WTC11 (cell line): ENCODE data around the gene LPGAT1. TPM values are rescaled to one million over a fixed set of nuclear protein-coding genes. Genes with fewer than 3 reads are reported as not detected.

Experiments used
- ATAC-seq: fragments of 200-7000 bp; cut with Tn5 transposase; 2 replicates; pipeline ENCODE4 v1.10.0; 2021; ENCODE audit warnings: mild to moderate bottlenecking, moderate library complexity
- CTCF ChIA-PET: fragments of 300-600 bp; sonication (Branson Sonifier 250); formaldehyde crosslinking; loops from one replicate; lab custom pipeline; 2021; ENCODE audit warnings: antibody characterized with exemption; lab: Charles Lee
- POLR2A ChIA-PET: fragments of 350-600 bp; sonication (Branson Sonifier 250); formaldehyde crosslinking; loops from one replicate; lab custom pipeline; 2021; ENCODE audit warnings: antibody characterized with exemption; lab: Charles Lee
- DNase-seq: peaks from one replicate; pipeline ENCODE4 v3.0.0; 2021; ENCODE audit warnings: low spot score
- H3K27ac Mint-ChIP-seq: 2 replicates; pipeline ENCODE4 v1.8.0; 2021; ENCODE audit warnings: mixed read lengths
- H3K27me3 Mint-ChIP-seq: 2 replicates; pipeline ENCODE4 v1.8.0; 2021; ENCODE audit warnings: low read depth, mild to moderate bottlenecking, moderate library complexity, mixed read lengths
- H3K36me3 Mint-ChIP-seq: 2 replicates; pipeline ENCODE4 v1.8.0; 2021; ENCODE audit warnings: mixed read lengths
- H3K4me1 Mint-ChIP-seq: 2 replicates; pipeline ENCODE4 v1.8.0; 2022; ENCODE audit warnings: mixed read lengths
- H3K4me3 Mint-ChIP-seq: 2 replicates; pipeline ENCODE4 v1.8.0; 2021; ENCODE audit warnings: mild to moderate bottlenecking, moderate library complexity, mixed read lengths
- H3K9me3 Mint-ChIP-seq: 2 replicates; pipeline ENCODE4 v1.8.0; 2021; ENCODE audit warnings: mixed read lengths
- ATF1 ChIP-seq: sonication (generic); formaldehyde crosslinking; IDR thresholded peaks from 2 replicates; pipeline ENCODE4 v1.8.1; 2023; ENCODE audit warnings: mild to moderate bottlenecking, moderate library complexity, missing genetic modification reagents
- CREB1 ChIP-seq: sonication (generic); formaldehyde crosslinking; IDR thresholded peaks from 2 replicates; pipeline ENCODE4 v1.8.0; 2023; ENCODE audit warnings: mild to moderate bottlenecking, missing genetic modification reagents
- ELF4 ChIP-seq: sonication (generic); formaldehyde crosslinking; IDR thresholded peaks from 2 replicates; pipeline ENCODE4 v1.8.1; 2022; ENCODE audit warnings: low read depth, mild to moderate bottlenecking, moderate library complexity, missing genetic modification reagents
- FOXK1 ChIP-seq: sonication (generic); formaldehyde crosslinking; IDR thresholded peaks from 2 replicates; pipeline ENCODE4 v1.8.0; 2022; ENCODE audit warnings: mild to moderate bottlenecking, moderate library complexity, missing genetic modification reagents
- FOXP1 ChIP-seq: sonication (generic); formaldehyde crosslinking; IDR thresholded peaks from 2 replicates; pipeline ENCODE4 v1.8.0; 2022; ENCODE audit warnings: missing genetic modification reagents, mild to moderate bottlenecking, moderate library complexity, borderline replicate concordance
- GRHL2 ChIP-seq: fragments of 250-450 bp; sonication (Bioruptor Pico); IDR thresholded peaks from 2 replicates; pipeline ENCODE4 v1.8.0; 2022; ENCODE audit warnings: mild to moderate bottlenecking, moderate library complexity; ENCODE audit not compliant: insufficient replicate concordance, severe bottlenecking
- KAT7 ChIP-seq: sonication (generic); formaldehyde crosslinking; IDR thresholded peaks from 2 replicates; pipeline ENCODE4 v1.8.1; 2023; ENCODE audit warnings: missing genetic modification reagents, mild to moderate bottlenecking, borderline replicate concordance
- MXD4 ChIP-seq: fragments of 250-450 bp; sonication (Bioruptor Pico); IDR thresholded peaks from 2 replicates; pipeline ENCODE4 v1.8.0; 2021; ENCODE audit warnings: mild to moderate bottlenecking, moderate library complexity, borderline replicate concordance
- NFATC4 ChIP-seq: fragments of 250-450 bp; sonication (Bioruptor Pico); IDR thresholded peaks from 2 replicates; pipeline ENCODE4 v1.9.0; 2021; ENCODE audit warnings: mild to moderate bottlenecking
- NR3C1 ChIP-seq: sonication (generic); formaldehyde crosslinking; conservative IDR thresholded peaks from 2 replicates; pipeline ENCODE4 v1.8.1; 2023; ENCODE audit warnings: low read depth, mild to moderate bottlenecking, missing genetic modification reagents
- RORB ChIP-seq: fragments of 250-450 bp; sonication (Bioruptor Pico); IDR thresholded peaks from 2 replicates; pipeline ENCODE4 v1.9.0; 2021; ENCODE audit warnings: mild to moderate bottlenecking
- TEAD1 ChIP-seq: sonication (generic); formaldehyde crosslinking; IDR thresholded peaks from 2 replicates; pipeline ENCODE4 v1.8.0; 2022; ENCODE audit warnings: mild to moderate bottlenecking, missing genetic modification reagents
- ZNF121 ChIP-seq: sonication (generic); formaldehyde crosslinking; IDR thresholded peaks from 2 replicates; pipeline ENCODE4 v1.8.0; 2023; ENCODE audit warnings: missing genetic modification reagents
- ZNF219 ChIP-seq: sonication (generic); formaldehyde crosslinking; IDR thresholded peaks from 2 replicates; pipeline ENCODE4 v1.8.0; 2023; ENCODE audit warnings: missing genetic modification reagents, mild to moderate bottlenecking, borderline replicate concordance
- ZNF317 ChIP-seq: sonication (generic); formaldehyde crosslinking; IDR thresholded peaks from 2 replicates; pipeline ENCODE4 v1.8.1; 2023; ENCODE audit warnings: low read depth, mild to moderate bottlenecking, moderate library complexity, missing genetic modification reagents, borderline replicate concordance
- ZNF423 ChIP-seq: fragments of 250-450 bp; sonication (Bioruptor Pico); IDR thresholded peaks from 2 replicates; pipeline ENCODE4 v2.1.2; 2022; ENCODE audit warnings: mild to moderate bottlenecking, moderate library complexity
- ZNF671 ChIP-seq: fragments of 250-450 bp; sonication (Bioruptor Pico); IDR thresholded peaks from 2 replicates; pipeline ENCODE4 v1.8.0; 2021; ENCODE audit warnings: mild to moderate bottlenecking
- total RNA-seq: library from RNA; stranded (reverse); gene quantifications from 3 replicates; pipeline ENCODE4 v1.2.3, GENCODE V29; 2021
- TF ChIP-seq, protein P1 (sequence below): fragments of 250-450 bp; sonication (Bioruptor Pico); IDR thresholded peaks from 2 replicates; pipeline ENCODE4 v2.1.2; 2022; ENCODE audit warnings: mild to moderate bottlenecking, moderate library complexity
- TF ChIP-seq, protein P2 (sequence below): fragments of 250-450 bp; sonication (Bioruptor Pico); IDR thresholded peaks from 2 replicates; pipeline ENCODE4 v1.8.0; 2021; ENCODE audit warnings: mild to moderate bottlenecking
- TF ChIP-seq, protein P3 (sequence below): sonication (generic); formaldehyde crosslinking; IDR thresholded peaks from 2 replicates; pipeline ENCODE4 v1.8.1; 2023; ENCODE audit warnings: mild to moderate bottlenecking, missing genetic modification reagents
- TF ChIP-seq, protein P4 (sequence below): sonication (generic); formaldehyde crosslinking; IDR thresholded peaks from 2 replicates; pipeline ENCODE4 v1.8.1; 2023; ENCODE audit warnings: mild to moderate bottlenecking, missing genetic modification reagents, moderate library complexity

Gene LPGAT1
- total RNA-seq, 1 experiment from 2014 or later = 15.1 TPM

DNA sequence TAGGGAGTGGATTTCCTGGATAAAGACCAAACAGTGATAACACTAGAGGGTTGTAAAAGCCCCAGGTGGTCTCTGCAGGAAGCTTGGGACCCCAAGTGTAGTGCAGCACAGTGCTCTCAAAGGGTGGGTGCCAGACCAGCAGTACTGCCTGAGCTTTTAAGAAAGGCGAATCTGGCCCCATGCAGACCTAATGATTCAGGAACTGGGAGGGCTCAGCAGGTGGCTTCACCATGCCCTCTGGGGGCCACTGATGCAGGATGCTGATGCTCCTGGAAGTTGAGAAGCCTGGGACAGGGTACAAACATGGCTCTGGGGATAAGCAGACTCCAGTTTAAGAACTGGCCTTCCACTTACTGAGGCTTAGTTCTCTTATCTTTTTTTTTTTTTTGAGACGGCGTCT, 126.0 kb downstream of the LPGAT1 start:
- Mint-ChIP-seq H3K36me3 (no peaks in the 10 kb centered on the region), H3K27ac (no peak overlapping the region), H3K4me3 (no peak overlapping the region), H3K4me1 (peaks cover 5% of the 10 kb centered on the region), H3K9me3 (no peaks in the 10 kb centered on the region)
- CTCF ChIA-PET = no interaction called here
- no peak for TF ChIP-seq NFATC4
- TF ChIP-seq, all 79 proteins: peak for 0
- H3K27me3 Mint-ChIP-seq = peaks cover 35% of the 10 kb centered on the region
- POLR2A ChIA-PET = no interaction called here
- DNase-seq (no peak), ATAC-seq (no peak)

DNA sequence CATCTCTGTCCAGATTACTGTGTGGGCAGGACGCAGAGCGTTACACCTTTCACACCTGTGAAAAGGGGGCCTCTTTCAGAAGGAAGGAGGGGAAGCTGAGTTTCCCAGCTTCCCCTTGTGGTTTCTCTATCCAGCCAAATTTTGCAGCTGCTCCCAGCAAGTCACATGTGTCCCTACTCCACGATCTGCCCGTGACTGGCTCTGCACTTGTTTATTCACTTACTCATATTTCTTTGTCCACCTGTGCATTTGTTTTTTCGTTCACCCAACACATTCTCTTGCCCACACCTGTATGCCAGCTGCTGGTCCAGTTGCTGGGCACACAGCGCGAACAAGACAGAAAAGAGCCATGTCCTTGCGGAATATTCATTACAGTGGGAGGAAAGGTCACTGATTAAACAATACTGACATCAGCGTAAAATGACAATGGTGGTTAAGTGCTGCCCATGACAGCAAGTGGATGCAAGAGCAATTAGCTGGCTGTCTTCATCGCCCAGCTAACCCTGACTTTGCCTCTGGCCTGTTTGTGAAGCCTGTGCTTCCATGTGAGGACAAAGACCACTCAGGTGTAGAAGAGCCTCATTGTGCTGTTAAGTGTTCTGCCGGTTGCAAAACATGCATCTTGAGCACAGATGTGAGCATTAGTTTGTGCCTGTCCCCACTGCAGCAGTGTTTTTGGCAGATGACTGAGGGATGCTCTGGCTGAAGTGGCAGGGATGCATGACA, 126.6 kb downstream of the LPGAT1 start:
- Mint-ChIP-seq H3K4me1 (peaks cover 9% of the 10 kb centered on the region), H3K9me3 (no peaks in the 10 kb centered on the region), H3K36me3 (no peaks in the 10 kb centered on the region), H3K4me3 (no peak overlapping the region), H3K27ac (no peak overlapping the region), H3K27me3 (peaks cover 41% of the 10 kb centered on the region)
- POLR2A ChIA-PET = no interaction called here
- CTCF ChIA-PET = no interaction called here
- TF ChIP-seq TEAD1 (CRISPR knock-in tag) (no peak), ELF4 (CRISPR knock-in tag) (no peak), FOXP1 (CRISPR knock-in tag) (no peak), ZNF317 (CRISPR knock-in tag) (no peak), NR3C1 (CRISPR knock-in tag) (no peak), ZNF671 (CRISPR knock-in tag) (no peak), ZNF423 (CRISPR knock-in tag) (no peak), ZNF219 (CRISPR knock-in tag) (no peak), ATF1 (CRISPR knock-in tag) (no peak), ZNF121 (CRISPR knock-in tag) (no peak), RORB (CRISPR knock-in tag) (no peak), CREB1 (CRISPR knock-in tag) (no peak)
- TF ChIP-seq, protein P1, sequence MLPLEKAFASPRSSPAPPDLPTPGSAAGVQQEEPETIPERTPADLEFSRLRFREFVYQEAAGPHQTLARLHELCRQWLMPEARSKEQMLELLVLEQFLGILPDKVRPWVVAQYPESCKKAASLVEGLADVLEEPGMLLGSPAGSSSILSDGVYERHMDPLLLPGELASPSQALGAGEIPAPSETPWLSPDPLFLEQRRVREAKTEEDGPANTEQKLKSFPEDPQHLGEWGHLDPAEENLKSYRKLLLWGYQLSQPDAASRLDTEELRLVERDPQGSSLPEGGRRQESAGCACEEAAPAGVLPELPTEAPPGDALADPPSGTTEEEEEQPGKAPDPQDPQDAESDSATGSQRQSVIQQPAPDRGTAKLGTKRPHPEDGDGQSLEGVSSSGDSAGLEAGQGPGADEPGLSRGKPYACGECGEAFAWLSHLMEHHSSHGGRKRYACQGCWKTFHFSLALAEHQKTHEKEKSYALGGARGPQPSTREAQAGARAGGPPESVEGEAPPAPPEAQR (CRISPR knock-in tag) = no peak
- TF ChIP-seq, protein P2, sequence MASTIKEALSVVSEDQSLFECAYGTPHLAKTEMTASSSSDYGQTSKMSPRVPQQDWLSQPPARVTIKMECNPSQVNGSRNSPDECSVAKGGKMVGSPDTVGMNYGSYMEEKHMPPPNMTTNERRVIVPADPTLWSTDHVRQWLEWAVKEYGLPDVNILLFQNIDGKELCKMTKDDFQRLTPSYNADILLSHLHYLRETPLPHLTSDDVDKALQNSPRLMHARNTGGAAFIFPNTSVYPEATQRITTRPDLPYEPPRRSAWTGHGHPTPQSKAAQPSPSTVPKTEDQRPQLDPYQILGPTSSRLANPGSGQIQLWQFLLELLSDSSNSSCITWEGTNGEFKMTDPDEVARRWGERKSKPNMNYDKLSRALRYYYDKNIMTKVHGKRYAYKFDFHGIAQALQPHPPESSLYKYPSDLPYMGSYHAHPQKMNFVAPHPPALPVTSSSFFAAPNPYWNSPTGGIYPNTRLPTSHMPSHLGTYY (CRISPR knock-in tag) = no peak
- ATAC-seq (peak; percentile 54; the same call in 1 of the 2 replicates), DNase-seq (no peak)

DNA sequence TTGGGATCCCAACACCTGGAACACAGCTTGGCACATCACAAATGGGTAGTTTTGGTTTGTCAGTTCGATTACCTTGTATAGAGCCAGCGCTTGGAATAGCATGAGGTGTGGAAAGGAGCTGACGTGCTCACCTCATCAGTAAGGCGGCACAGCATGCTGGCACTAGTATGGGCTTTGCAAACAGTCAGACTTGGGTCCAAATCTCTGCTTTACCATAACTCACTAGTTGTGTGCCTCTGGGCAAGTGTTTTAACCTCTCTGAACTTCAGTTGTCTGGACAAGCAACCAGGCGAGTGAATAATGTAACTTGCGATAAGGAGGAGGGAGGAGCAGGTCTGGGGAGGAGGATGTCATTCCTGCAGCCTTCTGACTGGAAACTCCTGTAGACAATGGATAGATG, 128.8 kb downstream of the LPGAT1 start:
- no peak overlapping the region for H3K27ac Mint-ChIP-seq
- peaks cover 9% of the 10 kb centered on the region for H3K4me1 Mint-ChIP-seq
- TF ChIP-seq, protein P3, sequence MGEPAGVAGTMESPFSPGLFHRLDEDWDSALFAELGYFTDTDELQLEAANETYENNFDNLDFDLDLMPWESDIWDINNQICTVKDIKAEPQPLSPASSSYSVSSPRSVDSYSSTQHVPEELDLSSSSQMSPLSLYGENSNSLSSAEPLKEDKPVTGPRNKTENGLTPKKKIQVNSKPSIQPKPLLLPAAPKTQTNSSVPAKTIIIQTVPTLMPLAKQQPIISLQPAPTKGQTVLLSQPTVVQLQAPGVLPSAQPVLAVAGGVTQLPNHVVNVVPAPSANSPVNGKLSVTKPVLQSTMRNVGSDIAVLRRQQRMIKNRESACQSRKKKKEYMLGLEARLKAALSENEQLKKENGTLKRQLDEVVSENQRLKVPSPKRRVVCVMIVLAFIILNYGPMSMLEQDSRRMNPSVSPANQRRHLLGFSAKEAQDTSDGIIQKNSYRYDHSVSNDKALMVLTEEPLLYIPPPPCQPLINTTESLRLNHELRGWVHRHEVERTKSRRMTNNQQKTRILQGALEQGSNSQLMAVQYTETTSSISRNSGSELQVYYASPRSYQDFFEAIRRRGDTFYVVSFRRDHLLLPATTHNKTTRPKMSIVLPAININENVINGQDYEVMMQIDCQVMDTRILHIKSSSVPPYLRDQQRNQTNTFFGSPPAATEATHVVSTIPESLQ = no peak
- no peak for TF ChIP-seq GRHL2 (CRISPR knock-in tag)
- no peak for TF ChIP-seq KAT7 (CRISPR knock-in tag)
- TF ChIP-seq, protein P4, sequence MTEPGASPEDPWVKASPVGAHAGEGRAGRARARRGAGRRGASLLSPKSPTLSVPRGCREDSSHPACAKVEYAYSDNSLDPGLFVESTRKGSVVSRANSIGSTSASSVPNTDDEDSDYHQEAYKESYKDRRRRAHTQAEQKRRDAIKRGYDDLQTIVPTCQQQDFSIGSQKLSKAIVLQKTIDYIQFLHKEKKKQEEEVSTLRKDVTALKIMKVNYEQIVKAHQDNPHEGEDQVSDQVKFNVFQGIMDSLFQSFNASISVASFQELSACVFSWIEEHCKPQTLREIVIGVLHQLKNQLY = no peak
- no peak for TF ChIP-seq FOXK1 (CRISPR knock-in tag)
- no peak for TF ChIP-seq MXD4 (CRISPR knock-in tag)
- no peak overlapping the region for H3K4me3 Mint-ChIP-seq
- no peaks in the 10 kb centered on the region for H3K36me3 Mint-ChIP-seq
- ATAC-seq (no peak), DNase-seq (no peak)
- POLR2A ChIA-PET = no interaction called here
- CTCF ChIA-PET = interaction anchor here (1.1 kb wide), 1 partner anchor 334 kb away, joined by 4 read pairs; the partner anchor contains the start of genes DTL and INTS7
- H3K9me3 Mint-ChIP-seq = no peaks in the 10 kb centered on the region
- peaks cover 42% of the 10 kb centered on the region for H3K27me3 Mint-ChIP-seq
